GM12892 (cell line): Measurements from ENCODE around the gene CLN6.

Source experiments
- POLR2A ChIP-seq: IDR thresholded peaks from 2 replicates; pipeline ENCODE4 v1.6.1; 2011; ENCODE audit warnings: low read depth, low read length, control low read depth
- POLR2AphosphoS5 ChIP-seq: IDR thresholded peaks from 2 replicates; pipeline ENCODE4 v1.6.1; 2011; ENCODE audit warnings: low read depth, low read length, control low read depth

DNA sequence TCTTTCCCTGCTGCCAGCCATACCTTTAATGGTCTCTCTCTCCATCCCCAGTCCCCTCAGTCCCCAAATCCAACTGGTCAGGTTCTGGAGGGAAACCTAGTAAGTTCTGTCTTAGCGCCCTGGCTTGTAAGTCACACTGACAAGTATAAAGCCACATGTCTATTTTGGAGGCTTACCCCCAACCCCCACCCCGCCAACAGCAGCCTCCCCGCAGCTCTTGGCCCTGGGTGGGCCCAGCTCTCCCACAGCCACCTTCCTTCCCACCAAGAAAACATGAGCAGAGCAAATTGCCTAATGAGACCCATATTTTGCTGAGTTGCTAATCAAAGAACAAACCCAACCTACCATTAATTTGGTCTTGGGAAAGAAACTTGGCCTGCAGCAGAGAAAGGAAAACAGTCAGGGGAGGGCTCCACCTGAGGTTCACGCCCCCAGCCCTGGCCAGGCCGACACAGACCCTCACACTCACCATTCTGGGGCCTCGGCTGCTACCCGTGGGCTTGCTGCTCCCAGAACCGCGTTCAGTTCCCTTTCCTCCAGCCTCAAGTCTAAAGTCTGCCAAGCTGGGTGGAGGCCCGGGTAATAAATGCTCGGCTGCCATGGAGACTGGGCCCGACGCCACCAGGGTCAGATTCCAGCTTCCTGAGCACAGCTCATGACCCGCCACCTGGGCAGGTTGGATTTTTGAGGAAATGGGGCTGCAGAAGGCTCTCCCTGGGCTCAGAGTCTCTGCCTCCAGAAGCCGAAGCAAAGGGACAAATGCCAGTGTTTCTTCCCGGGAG lies 24.6 kb downstream of the CLN6 start, which contains the start of gene CALML4:
- TF ChIP-seq POLR2AphosphoS5 (no peak), POLR2A (no peak)
